ENCODE results near the gene SENP1. TPM values are rescaled to one million over a fixed set of nuclear protein-coding genes. Genes with fewer than 3 reads are reported as not detected.

The SENP1 gene
- total and polyA plus RNA-seq, 2 of the 4 experiments (the other 2 are of a cell fraction): 7.2 to 25.3 TPM

GRCh38 chr12:48004053-48004941, 101.6 kb downstream of the SENP1 start, which contains the start of gene COL2A1:
TSS of gene COL2A1 (minus strand) at chr12:48004476. CDS start at chr12:48004321, 155 bp downstream.
- Histone ChIP-seq H3K9me3 (ENCODE audit: control insufficient read depth, insufficient read depth, low read length) (no peaks in the 10 kb centered on the region; the same call in 1 of the 2 replicates), H3K27me3 (ENCODE audit: control insufficient read depth, insufficient read depth, low read length) (peaks cover 75% of the 10 kb centered on the region), H3K23ac (ENCODE audit: low read depth, low read length) (0 out of 2 replicates have a peak within 1 kb of the TSS, but pooled peaks have one; percentile 10), H2BK120ac (ENCODE audit: low read depth, low read length) (no peak within 1 kb of the TSS), H3K4ac (ENCODE audit: low read depth, low read length) (no peak within 1 kb of the TSS), H3K4me1 (ENCODE audit: control insufficient read depth, insufficient read depth, low read length) (peaks cover 4% of the 10 kb centered on the region; the same call in 1 of the 2 replicates), H3K4me2 (ENCODE audit: low read depth, low read length) (peak within 1 kb of the TSS; percentile 58), H2AK9ac (replicated peaks; ENCODE audit: low read depth, low read length, poor library complexity) (peak within 1 kb of the TSS; percentile 3), H3K79me1 (ENCODE audit: low read depth in 1 of 2, low read length in 2 of 2) (no peaks in the 10 kb centered on the region), H2AFZ (replicated peaks; ENCODE audit: low read length, poor library complexity) (peak within 1 kb of the TSS; percentile 47), H3K36me3 (ENCODE audit: control insufficient read depth, insufficient read depth, low read length) (no peaks in the 10 kb centered on the region), H3K4me3 (ENCODE audit: insufficient read depth, low read depth, low read length) (peak within 1 kb of the TSS; percentile 16; the same call in 1 of the 2 replicates), H4K8ac (ENCODE audit: low read depth in 2 of 2, low read length in 2 of 2) (no peak within 1 kb of the TSS), H4K20me1 (ENCODE audit: insufficient read depth, low read length) (peaks cover 6% of the 10 kb centered on the region; the same call in 1 of the 2 replicates), H3K9ac (ENCODE audit: low read depth, low read length) (no peak within 1 kb of the TSS), H2BK15ac (ENCODE audit: low read depth, low read length) (no peak within 1 kb of the TSS), H3K56ac (ENCODE audit: extremely low read depth, insufficient read depth, low read length) (no peak within 1 kb of the TSS), H3K18ac (ENCODE audit: low read depth, low read length) (no peak within 1 kb of the TSS), H3K27ac (ENCODE audit: insufficient read depth, low read length) (no peak within 1 kb of the TSS), H2AK5ac (ENCODE audit: low read depth, low read length) (no peak within 1 kb of the TSS), H4K5ac (ENCODE audit: low read depth, low read length) (no peak within 1 kb of the TSS), H4K91ac (ENCODE audit: insufficient read depth, low read depth, low read length) (no peak within 1 kb of the TSS), H2BK20ac (ENCODE audit: low read depth, low read length) (no peak within 1 kb of the TSS), H3K9me1 (ENCODE audit: insufficient read depth, low read length) (no peaks in the 10 kb centered on the region), H3K14ac (replicated peaks; ENCODE audit: low read depth, low read length) (no peak within 1 kb of the TSS), H2BK5ac (ENCODE audit: low read depth, low read length, poor library complexity, severe bottlenecking) (no peak within 1 kb of the TSS)
- intact Hi-C loops (cut with micrococcal nuclease) (no loop called here), dilution Hi-C loops (cut with HindIII; ENCODE audit: low sequenced_read_pairs, unreplicated experiment) (no loop called here), in situ Hi-C loops (cut with MboI; ENCODE audit: low sequenced_read_pairs) (no loop called here)
- ChIA-PET CTCF (no interaction called here), POLR2A (ENCODE audit: unreplicated experiment) (no interaction called here)
- WGBS, 2 experiments (ENCODE audit: extremely low coverage in 2 of 2, insufficient read length in 1 of 2): 1% methylated on average over 49 of the region's 83 CpGs; no CpG with 5 or more reads in 1 of the 2 experiments
- peak; percentile 12 for DNase-seq
- TF ChIP-seq MXI1 (IDR thresholded peaks at IDR 0.05; ENCODE audit: borderline replicate concordance, low read depth, low read length): no peak
- no peak for TF ChIP-seq BHLHE40 (IDR thresholded peaks at IDR 0.05; ENCODE audit: low read depth, low read length)
- TF ChIP-seq CEBPB (IDR thresholded peaks at IDR 0.05; ENCODE audit: low read depth, low read length): no peak
- no peak for TF ChIP-seq RFX5 (IDR thresholded peaks at IDR 0.05; ENCODE audit: low read depth, low read length)
- TF ChIP-seq NFE2L2 (IDR thresholded peaks at IDR 0.05; ENCODE audit: low read depth, low read length): no peak
- no peak for TF ChIP-seq RAD21 (IDR thresholded peaks at IDR 0.05; ENCODE audit: low read length)
- no peak for TF ChIP-seq ELK1 (IDR thresholded peaks at IDR 0.05; ENCODE audit: borderline replicate concordance, low read depth, low read length)
- TF ChIP-seq POLR2A (IDR thresholded peaks at IDR 0.05; ENCODE audit: low read depth, low read length): no peak
- no peak for TF ChIP-seq RCOR1 (IDR thresholded peaks at IDR 0.05; ENCODE audit: insufficient replicate concordance, low read length)
- no peak for TF ChIP-seq MAFK (IDR thresholded peaks at IDR 0.05; ENCODE audit: low read depth, low read length)
- no peak for TF ChIP-seq MAZ (IDR thresholded peaks at IDR 0.05; ENCODE audit: borderline replicate concordance, low read depth, low read length)
- TF ChIP-seq USF2 (IDR thresholded peaks at IDR 0.05; ENCODE audit: low read depth, low read length): no peak
- no TSS peak for BruUV-seq (replicated peaks)
- ATAC-seq (ENCODE audit: low read depth): peak; percentile 18

Data from IMR-90 (cell line).